Suprapubic skin (tissue), 4 donors: ENCODE results near the gene HS6ST1.

Source experiments
- POLR2A ChIP-seq, 2 donors: fragments of 450-650 bp; IDR thresholded peaks; one replicate each; pipeline ENCODE4 v1.6.1; 2017; ENCODE audit warnings: antibody characterized with exemption in 2 of 2, mild to moderate bottlenecking in 2 of 2, moderate library complexity in 2 of 2
- POLR2AphosphoS5 ChIP-seq, 3 donors: sonication (generic); formaldehyde crosslinking; IDR thresholded peaks; one replicate each; pipeline ENCODE4 v1.6.1; 2017; ENCODE audit warnings: antibody characterized with exemption in 3 of 3
- TF ChIP-seq, protein P1 (sequence below), 2 donors: fragments of 200-600 bp in 1 of 2; fragments of 450-650 bp in 1 of 2; sonication (generic) in 1 of 2; IDR thresholded peaks; one replicate each; pipeline ENCODE4 v1.5.1; 2016 to 2019; ENCODE audit warnings: antibody characterized with exemption in 2 of 2, mild to moderate bottlenecking in 1 of 2, moderate library complexity in 1 of 2

DNA sequence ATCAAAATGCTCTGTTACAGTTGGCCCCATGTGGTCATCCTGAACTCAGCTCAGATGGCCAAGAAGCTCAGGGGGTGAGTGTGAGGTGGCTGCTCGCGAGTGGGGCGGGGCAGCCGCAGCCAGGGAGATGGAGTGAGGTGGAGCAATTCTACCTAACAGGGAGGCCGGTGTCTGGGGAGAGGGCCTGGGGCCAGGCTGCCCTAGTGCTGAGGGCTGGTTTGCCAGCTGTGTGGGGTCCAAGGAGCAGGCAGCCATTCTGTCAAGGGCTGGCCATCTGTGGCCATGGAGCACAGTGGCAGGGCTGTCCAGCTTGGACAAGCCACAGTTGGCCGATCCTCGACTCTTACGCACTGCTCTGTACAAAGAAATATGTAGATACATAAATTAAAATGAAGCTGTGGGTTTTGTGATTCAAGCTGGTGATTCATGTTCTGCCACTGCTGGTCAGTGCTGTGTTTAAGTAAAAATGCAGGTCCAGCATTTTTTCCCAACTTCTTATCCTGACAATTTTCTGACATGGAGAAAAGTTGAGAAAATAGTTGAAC lies 82.1 kb downstream of the HS6ST1 start:
- TF ChIP-seq POLR2A (IDR thresholded peaks at IDR 0.05) (no peak), POLR2AphosphoS5 (IDR thresholded peaks at IDR 0.05) (no peak)
- TF ChIP-seq, protein P1, sequence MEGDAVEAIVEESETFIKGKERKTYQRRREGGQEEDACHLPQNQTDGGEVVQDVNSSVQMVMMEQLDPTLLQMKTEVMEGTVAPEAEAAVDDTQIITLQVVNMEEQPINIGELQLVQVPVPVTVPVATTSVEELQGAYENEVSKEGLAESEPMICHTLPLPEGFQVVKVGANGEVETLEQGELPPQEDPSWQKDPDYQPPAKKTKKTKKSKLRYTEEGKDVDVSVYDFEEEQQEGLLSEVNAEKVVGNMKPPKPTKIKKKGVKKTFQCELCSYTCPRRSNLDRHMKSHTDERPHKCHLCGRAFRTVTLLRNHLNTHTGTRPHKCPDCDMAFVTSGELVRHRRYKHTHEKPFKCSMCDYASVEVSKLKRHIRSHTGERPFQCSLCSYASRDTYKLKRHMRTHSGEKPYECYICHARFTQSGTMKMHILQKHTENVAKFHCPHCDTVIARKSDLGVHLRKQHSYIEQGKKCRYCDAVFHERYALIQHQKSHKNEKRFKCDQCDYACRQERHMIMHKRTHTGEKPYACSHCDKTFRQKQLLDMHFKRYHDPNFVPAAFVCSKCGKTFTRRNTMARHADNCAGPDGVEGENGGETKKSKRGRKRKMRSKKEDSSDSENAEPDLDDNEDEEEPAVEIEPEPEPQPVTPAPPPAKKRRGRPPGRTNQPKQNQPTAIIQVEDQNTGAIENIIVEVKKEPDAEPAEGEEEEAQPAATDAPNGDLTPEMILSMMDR (IDR thresholded peaks at IDR 0.05) = no peak
